CD4-positive, alpha-beta T cell treated with Interleukin-2 at 100 ng/mL for 4 hours (primary cell): ENCODE data around the gene TRMT5.

ENCODE experiments used
- DNase-seq: peaks from one replicate; pipeline ENCODE4 v3.0.0-alpha.2; 2020; ENCODE audit warnings: low spot score

Gene TRMT5

DNA sequence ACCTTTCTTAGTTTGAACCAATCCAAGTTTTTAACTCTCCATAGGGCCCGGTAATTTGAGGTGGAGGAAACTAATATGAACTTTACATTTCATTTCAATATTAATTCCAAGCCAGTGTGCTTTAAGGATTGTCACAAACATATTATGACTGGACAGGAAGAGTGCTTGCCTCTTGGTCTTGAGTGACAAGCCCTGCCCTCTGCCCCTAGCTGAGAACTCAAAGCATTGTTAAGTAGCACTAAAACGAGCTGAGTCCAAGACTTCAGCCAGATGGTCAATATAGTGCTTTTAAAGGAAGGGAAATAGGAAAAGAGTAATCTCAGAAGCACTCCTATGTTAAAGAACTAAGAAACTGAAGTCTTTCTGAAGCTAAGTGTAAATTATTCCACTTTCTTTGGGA, 17.1 kb downstream of the TRMT5 start:
- no peak for DNase-seq

DNA sequence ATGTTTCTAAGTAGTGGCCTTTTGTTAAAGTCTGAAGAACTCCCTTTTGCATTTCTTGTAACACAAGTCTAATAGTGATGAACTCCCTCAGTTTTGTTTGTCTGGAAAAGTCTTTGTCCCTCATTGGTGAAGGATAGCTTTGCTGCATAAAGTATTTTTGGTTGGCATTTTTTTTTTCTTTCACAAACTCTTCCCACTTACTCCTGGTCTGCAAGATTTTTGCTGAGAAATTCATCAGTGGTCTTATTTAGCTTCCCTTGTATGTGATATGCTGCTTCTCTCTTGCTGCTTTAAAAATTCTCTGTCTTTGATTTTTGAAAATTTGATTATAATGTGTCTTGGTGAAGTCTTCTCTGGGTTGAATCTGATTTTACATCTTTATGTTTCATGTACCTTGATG, 22.7 kb downstream of the TRMT5 start:
- DNase-seq: no peak

DNA sequence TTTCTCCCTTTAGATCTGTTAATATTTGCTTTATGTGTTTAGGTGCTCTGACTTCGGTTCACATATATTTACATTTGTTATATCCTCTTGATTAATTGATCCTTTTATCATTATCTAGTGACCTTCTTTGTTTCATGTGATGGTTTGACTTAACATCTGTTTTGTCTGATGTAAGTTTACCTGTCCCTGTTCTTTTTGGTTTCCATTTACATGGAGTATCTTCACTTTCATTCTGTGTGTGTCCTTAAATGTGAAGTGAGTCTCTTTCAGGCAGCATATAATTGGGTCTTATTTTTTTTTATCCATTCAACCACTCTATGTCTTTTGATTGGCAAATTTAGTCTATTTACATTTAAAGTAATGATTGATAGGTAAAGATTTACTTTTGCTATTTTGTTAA, 24.2 kb downstream of the TRMT5 start:
- no peak for DNase-seq

DNA sequence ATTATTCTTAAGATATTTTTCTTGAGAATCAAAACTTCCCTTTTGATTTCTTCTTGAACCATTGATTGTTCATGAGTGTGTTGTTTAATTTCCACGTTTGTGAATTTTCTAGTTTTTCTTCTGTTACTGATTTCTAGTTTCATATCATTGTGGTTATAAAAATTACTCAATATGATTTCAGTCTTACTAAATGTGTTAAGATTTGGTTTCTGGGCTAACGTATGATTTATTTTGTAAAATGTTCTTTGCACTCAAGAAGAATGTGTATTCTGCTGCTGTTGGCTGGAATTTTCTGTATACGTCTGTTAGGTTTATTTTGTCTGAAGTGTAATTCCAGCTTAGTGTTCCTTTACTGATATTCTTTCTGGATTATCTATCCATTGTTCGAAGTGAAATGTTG, 24.7 kb downstream of the TRMT5 start:
- no peak for DNase-seq

DNA sequence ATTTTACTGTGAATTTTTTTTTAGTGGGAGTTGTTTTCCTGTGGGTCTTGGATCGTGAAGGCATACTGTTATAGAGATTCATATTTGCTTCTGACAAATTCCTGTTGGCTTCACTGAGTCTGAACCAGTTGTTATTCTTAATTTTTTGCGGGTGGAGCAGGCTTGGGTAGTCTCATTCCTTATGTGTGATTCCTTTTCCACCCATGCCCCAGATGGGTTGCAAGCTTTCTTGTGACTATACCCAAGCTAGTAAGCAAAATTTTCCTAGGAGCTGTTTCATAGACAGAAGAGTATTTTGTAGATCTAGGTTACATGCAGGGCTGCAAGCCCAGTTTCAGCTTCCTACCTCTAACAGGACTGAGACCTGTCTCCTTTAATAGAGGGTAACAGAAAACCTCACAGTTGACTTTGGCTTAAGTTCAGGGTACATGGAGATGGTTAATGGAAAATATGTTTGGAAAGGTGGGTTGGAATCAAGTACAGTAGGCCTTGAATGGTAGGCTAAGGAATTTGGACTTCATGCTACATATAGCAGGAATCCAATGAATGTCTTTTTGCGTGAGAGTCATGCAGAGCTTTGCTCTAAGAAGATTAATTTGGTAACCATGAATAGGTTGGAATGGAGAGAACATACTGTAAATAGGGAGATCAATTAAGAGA, 29.0 kb downstream of the TRMT5 start:
- no peak for DNase-seq

DNA sequence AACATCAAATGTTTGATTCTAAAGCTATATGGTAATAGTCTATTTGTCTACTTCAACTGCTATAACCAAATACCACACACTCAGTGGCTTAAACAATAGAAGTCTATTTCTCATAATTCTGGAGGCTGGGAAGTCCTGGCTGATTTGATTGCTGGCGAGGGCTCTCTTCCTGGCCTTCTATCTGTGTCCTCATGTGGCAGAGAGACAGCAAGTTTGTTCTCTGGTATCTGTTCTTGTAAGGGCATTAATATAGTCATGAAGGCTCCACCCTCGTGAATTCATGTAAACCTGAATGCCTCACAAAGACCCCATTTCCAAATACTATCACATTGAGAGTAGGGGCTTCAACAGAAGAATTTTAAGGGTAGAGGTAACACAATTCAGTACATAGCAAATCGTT, 34.1 kb downstream of the TRMT5 start:
- DNase-seq: no peak

DNA sequence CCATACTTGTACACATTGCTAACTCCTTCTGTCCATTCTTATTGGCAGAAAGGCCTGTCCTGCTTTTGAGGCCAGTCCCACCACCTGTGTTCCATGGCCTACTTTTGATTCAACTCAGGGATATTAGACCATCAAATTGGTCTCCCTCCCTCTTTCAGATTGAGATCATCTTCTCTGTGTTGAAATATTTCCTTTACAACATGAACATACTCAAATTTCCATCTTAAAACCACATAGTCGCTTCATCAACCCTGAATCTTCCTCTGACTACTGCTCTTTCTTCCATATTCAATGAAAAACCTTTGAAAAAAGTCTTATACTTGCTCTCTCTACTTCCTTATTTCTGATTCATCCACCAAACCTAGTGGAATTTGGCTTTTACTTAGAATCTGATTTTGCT, 34.9 kb downstream of the TRMT5 start:
- DNase-seq: no peak

DNA sequence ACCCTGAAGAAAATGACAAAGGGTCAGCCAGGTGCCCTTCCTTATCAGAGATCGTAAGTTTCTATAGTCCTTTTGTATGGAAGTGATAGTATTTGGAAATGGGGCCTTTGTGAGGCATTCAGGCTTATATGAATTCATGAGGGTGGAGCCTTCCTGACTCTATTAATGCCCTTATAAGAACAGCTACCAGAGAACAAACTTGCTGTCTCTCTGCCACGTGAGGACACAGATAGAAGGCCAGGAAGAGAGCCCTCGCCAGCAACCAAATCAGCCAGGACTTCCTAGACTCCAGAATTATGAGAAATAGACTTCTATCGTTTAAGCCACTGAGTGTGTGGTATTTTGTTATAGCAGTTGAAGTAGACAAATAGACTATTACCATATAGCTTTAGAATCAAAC, 36.7 kb downstream of the TRMT5 start:
- no peak for DNase-seq

DNA sequence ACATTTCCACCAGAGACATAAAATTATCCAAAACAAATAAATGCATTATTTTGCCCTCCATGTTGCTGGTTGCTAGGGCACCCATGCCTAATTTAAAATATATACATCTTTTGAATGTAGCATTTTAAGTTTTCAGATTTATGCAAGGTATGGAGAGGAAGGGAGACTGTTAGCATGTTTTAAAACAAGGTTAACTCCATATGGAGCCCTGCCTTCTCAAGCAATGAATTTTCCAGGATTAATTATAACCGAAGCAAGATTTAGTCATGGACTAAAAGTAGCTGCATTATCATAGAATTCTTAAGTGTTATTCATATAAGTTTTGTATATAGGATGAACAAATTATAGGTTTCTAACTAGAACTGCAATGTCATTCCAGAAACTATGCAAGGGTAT, 37.2 kb downstream of the TRMT5 start:
- DNase-seq: no peak

DNA sequence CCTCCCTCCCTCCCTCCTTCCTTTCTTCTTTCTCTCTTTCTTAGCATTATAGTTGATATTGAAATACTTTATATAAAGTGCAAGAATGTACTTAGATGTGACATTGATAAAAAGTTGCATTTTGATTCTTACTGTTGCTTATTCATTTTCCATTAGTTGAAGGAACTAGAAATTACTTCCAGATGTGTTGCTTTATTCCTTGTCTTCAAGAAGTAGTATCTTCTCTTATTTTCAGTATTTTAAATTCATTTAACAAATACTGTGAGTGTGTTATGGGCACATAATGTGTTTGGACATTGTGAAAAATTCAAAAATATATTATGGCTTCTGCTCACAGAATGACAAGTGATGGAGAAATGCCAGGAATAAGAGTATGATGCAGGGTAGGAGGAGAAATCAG, 45.6 kb downstream of the TRMT5 start:
- no peak for DNase-seq

DNA sequence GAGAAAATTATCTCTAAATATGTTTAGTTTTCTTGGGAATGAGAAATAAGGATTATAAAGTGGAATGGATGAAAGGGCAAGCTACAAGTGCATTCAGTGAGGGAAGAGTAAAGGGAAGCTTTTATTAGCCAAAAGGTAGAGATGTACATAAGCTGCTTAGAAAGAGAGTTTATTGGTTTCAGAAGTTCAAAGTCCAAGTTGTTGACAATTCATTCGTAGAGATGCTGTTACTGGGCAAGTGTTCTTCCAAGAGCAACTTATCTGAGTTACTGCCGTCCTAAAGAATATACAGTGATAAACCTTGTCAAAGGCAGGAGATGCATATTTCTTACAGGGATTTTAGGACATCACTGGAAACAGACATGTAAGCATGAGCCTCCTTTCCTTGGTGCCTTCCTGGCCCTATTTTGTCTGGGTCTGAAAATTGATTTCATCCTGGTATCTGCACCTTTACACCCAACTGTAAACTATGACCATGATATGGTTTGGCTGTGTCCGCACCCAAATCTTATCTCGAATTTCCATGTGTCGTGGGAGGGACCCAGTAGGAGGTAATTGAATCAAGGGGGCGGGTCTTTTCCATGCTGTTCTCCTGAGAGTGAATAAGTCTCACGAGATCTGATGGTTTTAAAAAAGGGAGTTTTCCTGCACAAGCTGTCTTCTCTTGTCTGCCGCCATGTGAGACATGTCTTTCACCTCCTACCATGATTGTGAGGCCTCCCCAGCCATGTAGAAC, 46.8 kb downstream of the TRMT5 start:
- DNase-seq: no peak

DNA sequence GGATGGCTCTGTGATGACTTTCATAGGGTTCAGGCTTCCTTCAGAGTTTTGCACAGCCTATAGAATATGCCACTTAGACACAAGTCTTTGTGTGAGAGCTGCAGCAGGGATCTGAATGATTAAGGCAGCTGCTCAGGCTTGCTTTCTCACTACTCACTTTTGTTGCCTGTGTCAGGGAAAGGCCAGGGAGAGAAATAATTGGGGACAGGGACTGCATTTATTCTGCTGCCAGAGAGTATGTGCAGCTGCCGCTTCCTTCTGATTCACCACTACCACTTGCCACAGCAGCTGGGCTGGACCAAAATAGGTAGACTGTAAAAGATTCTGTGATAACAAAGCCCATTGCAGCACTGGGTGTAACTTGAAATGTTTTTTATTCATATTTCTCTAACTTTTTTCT, 49.7 kb downstream of the TRMT5 start:
- no peak for DNase-seq

DNA sequence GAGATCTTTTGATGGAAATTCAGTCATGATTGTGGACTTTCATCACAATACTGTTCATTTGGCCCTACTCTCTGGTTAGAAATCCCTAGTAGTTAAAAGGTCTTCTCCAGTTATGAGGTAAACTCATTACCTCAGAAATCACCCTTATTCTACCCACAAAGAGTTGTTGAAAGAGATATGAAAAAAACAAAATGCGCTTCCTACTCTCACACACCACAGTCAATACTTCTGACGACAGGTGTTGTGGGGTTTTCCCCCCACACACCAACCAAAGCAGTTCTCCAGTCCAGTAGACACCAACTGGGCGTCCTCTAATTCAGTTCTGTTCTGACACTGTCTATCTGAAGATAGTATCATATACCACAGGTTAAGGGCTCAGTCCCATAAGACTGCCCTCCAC, 54.9 kb downstream of the TRMT5 start:
- no peak for DNase-seq

DNA sequence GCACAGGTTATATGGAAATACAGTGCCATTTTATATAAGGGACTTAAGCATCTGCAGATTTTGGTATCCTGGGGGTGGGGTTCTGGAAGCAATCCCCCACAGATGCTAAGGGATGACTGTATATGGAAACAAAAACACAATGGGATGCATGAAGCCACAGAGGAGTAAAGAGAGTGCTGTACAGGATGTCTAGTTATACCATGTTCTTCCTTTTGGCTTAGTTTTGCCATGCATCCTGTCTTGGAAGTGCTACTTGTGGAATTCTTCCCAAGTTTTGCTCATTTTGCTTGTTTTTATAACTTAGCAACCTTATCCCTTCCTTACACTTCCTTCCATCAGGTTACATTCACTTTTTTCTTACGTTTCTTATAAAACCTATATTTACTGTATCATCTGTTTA, 55.6 kb downstream of the TRMT5 start:
- DNase-seq: no peak

DNA sequence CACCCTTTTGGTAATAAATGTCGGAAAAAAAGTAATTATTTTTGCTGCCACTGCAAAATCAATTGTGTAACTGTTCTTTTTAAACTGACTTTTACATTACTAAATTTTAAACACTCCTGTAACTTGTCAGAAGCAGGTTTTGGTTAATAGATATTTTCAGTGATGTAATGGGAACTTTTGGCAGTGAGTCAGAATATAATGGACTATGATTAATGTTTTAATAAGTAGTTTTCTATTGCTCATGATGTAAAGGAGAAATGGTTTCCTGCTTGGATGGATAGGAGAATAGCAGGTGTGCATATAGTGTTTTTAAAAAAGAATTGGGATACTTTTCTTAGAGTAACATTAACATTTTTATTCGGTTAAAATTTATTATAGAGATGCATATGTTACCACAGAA, 58.8 kb downstream of the TRMT5 start:
- DNase-seq: no peak
